ENCODE data around the gene CACNA2D3. TPM values are rescaled to one million over a fixed set of nuclear protein-coding genes. Genes with fewer than 3 reads are reported as not detected.

Gene CACNA2D3
- total RNA-seq, 4 donors from 2014 or later: 0.55 to 3.4 (median 1.6) TPM

- peaks cover 10 to 24% (median 17%) of the 10 kb centered on the region in 4 donors for H3K4me1 ChIP-seq
- H3K4me3 ChIP-seq: peak overlapping the region in 2 of 4 donors; percentile 55 to 68
- H3K27ac ChIP-seq: peak overlapping the region; percentile 31 to 75 (median 62)
- H3K9me3 ChIP-seq: no peaks in the 10 kb centered on the region
- WGBS, 2 donors (ENCODE audit: low coverage in 1 of 2): 10% methylated on average over 10 of the region's 10 CpGs; no CpG with 5 or more reads in 1 of the 2 donors
- no peaks in the 10 kb centered on the region for H3K36me3 ChIP-seq
- peaks cover 81% of the 10 kb centered on the region for H3K27me3 ChIP-seq
- DNase-seq: no peak
- intact Hi-C loops (cut with DNase I; ENCODE audit: low total_unique reads) (no loop called here), in situ Hi-C loops (cut with MboI; ENCODE audit: low pct_ligation_motif_present in 1 of 4, low pct_unique_long_range_greater_than_20kb in 1 of 4, low sequenced_read_pairs in 3 of 4) (no loop called here)
- TF ChIP-seq POLR2AphosphoS5 (IDR thresholded peaks at IDR 0.05) (peak in 2 of 3 donors; percentile 30 to 35), POLR2A (IDR thresholded peaks at IDR 0.05) (no peak)
Observed at GRCh38 chr3:54123776-54124196, 1.4 kb downstream of the CACNA2D3 start.

GRCh38 chr3:54125300-54125699, 2.9 kb downstream of the CACNA2D3 start:
- in situ Hi-C loops (cut with MboI; ENCODE audit: low pct_ligation_motif_present in 1 of 4, low pct_unique_long_range_greater_than_20kb in 1 of 4, low sequenced_read_pairs in 3 of 4) (no loop called here), intact Hi-C loops (cut with DNase I; ENCODE audit: low total_unique reads) (no loop called here)
- DNase-seq: no peak
- no peaks in the 10 kb centered on the region for H3K9me3 ChIP-seq
- WGBS, 2 donors (ENCODE audit: low coverage in 1 of 2): 15 to 29% methylated on average over 4 of the region's 4 CpGs
- no peak for TF ChIP-seq CTCF (IDR thresholded peaks at IDR 0.05)
- no peak for TF ChIP-seq POLR2AphosphoS5 (IDR thresholded peaks at IDR 0.05)
- TF ChIP-seq EP300 (IDR thresholded peaks at IDR 0.05; ENCODE audit: low read depth): no peak
- TF ChIP-seq POLR2A (IDR thresholded peaks at IDR 0.05): no peak
- H3K4me3 ChIP-seq: no peak overlapping the region
- H3K27me3 ChIP-seq: peaks cover 66% of the 10 kb centered on the region
- H3K36me3 ChIP-seq: no peaks in the 10 kb centered on the region
- no peak overlapping the region for H3K27ac ChIP-seq
- H3K4me1 ChIP-seq: peaks cover 10 to 24% (median 17%) of the 10 kb centered on the region in 4 donors

GRCh38 chr3:54126551-54126950, 4.2 kb downstream of the CACNA2D3 start:
- Histone ChIP-seq H3K27me3 (peaks cover 53% of the 10 kb centered on the region), H3K36me3 (no peaks in the 10 kb centered on the region), H3K4me1 (peaks cover 0 to 13% (median 7%) of the 10 kb centered on the region in 4 donors), H3K27ac (no peak overlapping the region), H3K4me3 (no peak overlapping the region), H3K9me3 (no peaks in the 10 kb centered on the region)
- in situ Hi-C loops (cut with MboI; ENCODE audit: low pct_ligation_motif_present in 1 of 4, low pct_unique_long_range_greater_than_20kb in 1 of 4, low sequenced_read_pairs in 3 of 4) (no loop called here), intact Hi-C loops (cut with DNase I; ENCODE audit: low total_unique reads) (no loop called here)
- DNase-seq: no peak
- TF ChIP-seq CTCF (IDR thresholded peaks at IDR 0.05) (no peak), POLR2AphosphoS5 (IDR thresholded peaks at IDR 0.05) (no peak), EP300 (IDR thresholded peaks at IDR 0.05; ENCODE audit: low read depth) (no peak), POLR2A (IDR thresholded peaks at IDR 0.05) (no peak)
- WGBS, 2 donors (ENCODE audit: low coverage in 1 of 2): 73 to 85% methylated on average over 5 to 7 of the region's 7 CpGs

GRCh38 chr3:54127499-54128056, 5.2 kb downstream of the CACNA2D3 start:
- intact Hi-C loops (cut with DNase I; ENCODE audit: low total_unique reads) (no loop called here), in situ Hi-C loops (cut with MboI; ENCODE audit: low pct_ligation_motif_present in 1 of 4, low pct_unique_long_range_greater_than_20kb in 1 of 4, low sequenced_read_pairs in 3 of 4) (no loop called here)
- H3K4me3 ChIP-seq: no peak overlapping the region
- H3K9me3 ChIP-seq: no peaks in the 10 kb centered on the region
- no peak for TF ChIP-seq EP300 (IDR thresholded peaks at IDR 0.05; ENCODE audit: low read depth)
- no peak for TF ChIP-seq POLR2A (IDR thresholded peaks at IDR 0.05)
- TF ChIP-seq CTCF (IDR thresholded peaks at IDR 0.05): no peak
- no peak for TF ChIP-seq POLR2AphosphoS5 (IDR thresholded peaks at IDR 0.05)
- H3K4me1 ChIP-seq: peaks cover 0 to 8% (median 3%) of the 10 kb centered on the region in 4 donors
- no peak for DNase-seq
- WGBS, 2 donors (ENCODE audit: low coverage in 1 of 2): 89 to 95% methylated on average over 6 of the region's 6 CpGs
- H3K36me3 ChIP-seq: no peaks in the 10 kb centered on the region
- no peak overlapping the region for H3K27ac ChIP-seq
- H3K27me3 ChIP-seq: peaks cover 45% of the 10 kb centered on the region

All from transverse colon (tissue), 4 donors.